K562 (cell line): ENCODE results near the gene TF. TPM values are rescaled to one million over a fixed set of nuclear protein-coding genes. Genes with fewer than 3 reads are reported as not detected.
"Not testable (repeated sequence)": the region's sequence is repeated elsewhere in the genome, so short reads cannot be mapped to it uniquely, and the experiment has no call there.

ENCODE experiments used
- ATAC-seq: fragments of 200-7000 bp; cut with Tn5 transposase; 3 replicates; pipeline ENCODE4 v1.9.1; 2020; ENCODE audit warnings: moderate library complexity
- BruUV-seq: library from RNA; stranded (reverse); fragments of 400-500 nt; replicated peaks from 2 replicates; lab custom pipeline; 2021; lab: Mats Ljungman, UMichigan
- CTCF ChIA-PET: fragments of 300-600 bp; formaldehyde crosslinking; extraction: SDS; loops from one replicate; lab custom pipeline; 2021; ENCODE audit warnings: low intra/inter-chr PET ratio; lab: Yijun Ruan, JAX
- POLR2A ChIA-PET: fragments of 300-600, 350-650 bp; sonication (Branson Sonifier 250); formaldehyde crosslinking; extraction: SDS; loops from one replicate; lab custom pipeline; 2021; ENCODE audit warnings: antibody characterized with exemption, inconsistent platforms; lab: Yijun Ruan, JAX
- DNase-seq, 4 experiments: peaks; one replicate each; pipeline versions ENCODE4 v3.0.0 to v3.0.0-alpha.2; 2011 to 2018; ENCODE audit warnings: low spot score in 3 of 4, mixed read lengths in 3 of 4; ENCODE audit errors: extremely low read depth in 1 of 4
- FAIRE-seq: peaks from 2 replicates; lab custom pipeline; 2011; peaks lifted over from hg19 to GRCh38; lab: Jason Lieb, UNC
- H2AFZ ChIP-seq: 2 replicates; pipeline ENCODE4 v1.6.0; 2011; ENCODE audit warnings: low read depth, low read length, control low read depth, inconsistent platforms
- H3K27ac ChIP-seq: fragments of 200-600 bp; 3 replicates; pipeline ENCODE4 v1.8.0; 2011; ENCODE audit warnings: low read depth, mild to moderate bottlenecking, control low read depth, inconsistent platforms, low read length, moderate library complexity, mixed read lengths; ENCODE audit errors: extremely low read depth
- H3K27me3 ChIP-seq, 2 experiments: fragments of 300-600 bp in 1 of 2; 2 replicates in 1 of 2; 3 replicates in 1 of 2; pipeline versions ENCODE4 v1.6.0 to v1.8.0; 2011; ENCODE audit warnings: inconsistent platforms in 2 of 2, low read length in 2 of 2, mild to moderate bottlenecking in 1 of 2, mixed read lengths in 1 of 2, moderate library complexity in 1 of 2; ENCODE audit not compliant: control insufficient read depth in 2 of 2, insufficient read depth in 2 of 2
- H3K36me3 ChIP-seq: fragments of 300-600 bp; 3 replicates; pipeline ENCODE4 v1.8.0; 2011; ENCODE audit warnings: mild to moderate bottlenecking, low read length, inconsistent platforms; ENCODE audit not compliant: control insufficient read depth, insufficient read depth
- H3K4me1 ChIP-seq, 2 experiments: fragments of 200-600 bp in 1 of 2; replicated peaks in 1 of 2; 2 replicates in 1 of 2; 3 replicates in 1 of 2; pipeline versions ENCODE4 v1.5.1 to v1.8.0; 2011; ENCODE audit warnings: inconsistent platforms in 2 of 2, low read length in 2 of 2, mild to moderate bottlenecking in 1 of 2, mixed read lengths in 1 of 2, moderate library complexity in 1 of 2; ENCODE audit not compliant: control insufficient read depth in 2 of 2, insufficient read depth in 2 of 2
- H3K4me2 ChIP-seq: 2 replicates; pipeline ENCODE4 v1.6.1; 2011; ENCODE audit warnings: low read length, control low read depth, inconsistent platforms, mixed read lengths; ENCODE audit not compliant: insufficient read depth
- H3K4me3 ChIP-seq: fragments of 200-600 bp; sonication (generic), shearing (Covaris generic); 2 replicates; pipeline ENCODE4 v1.5.1; 2016; ENCODE audit warnings: control low read depth, inconsistent platforms
- H3K79me2 ChIP-seq: fragments of 200-600 bp; 3 replicates; pipeline ENCODE4 v1.8.0; 2011; ENCODE audit warnings: low read length, inconsistent platforms; ENCODE audit not compliant: control insufficient read depth, insufficient read depth
- H3K9ac ChIP-seq, 2 experiments: 2 replicates each; pipeline versions ENCODE4 v1.6.0 to v1.6.1; 2011; ENCODE audit warnings: low read depth in 2 of 2, low read length in 2 of 2, control low read depth in 1 of 2, inconsistent platforms in 1 of 2, mild to moderate bottlenecking in 1 of 2, mixed read lengths in 1 of 2; ENCODE audit not compliant: insufficient read depth in 1 of 2
- H3K9me1 ChIP-seq: one replicate; pipeline ENCODE4 v1.6.0; 2011; ENCODE audit warnings: inconsistent platforms, mild to moderate bottlenecking, low read length, moderate library complexity; ENCODE audit not compliant: control insufficient read depth, insufficient read depth
- H3K9me3 ChIP-seq: replicated peaks from 2 replicates; pipeline ENCODE4 v1.5.1; 2011; ENCODE audit warnings: low read depth, low read length, inconsistent platforms; ENCODE audit not compliant: control insufficient read depth, insufficient read depth
- H4K20me1 ChIP-seq: replicated peaks from 2 replicates; pipeline ENCODE4 v1.6.1; 2011; ENCODE audit warnings: low read length, inconsistent platforms, mixed read lengths; ENCODE audit not compliant: control insufficient read depth, insufficient read depth
- C11orf30 ChIP-seq: fragments of 450-650 bp; IDR thresholded peaks from 2 replicates; pipeline ENCODE4 v1.6.1; 2016; ENCODE audit warnings: low read depth, mild to moderate bottlenecking
- HDGF ChIP-seq: fragments of 450-650 bp; IDR thresholded peaks from 2 replicates; pipeline ENCODE4 v1.6.1; 2016
- NFYB ChIP-seq: IDR thresholded peaks from 2 replicates; pipeline ENCODE4 v1.6.1; 2011; ENCODE audit warnings: mild to moderate bottlenecking, moderate library complexity; ENCODE audit not compliant: insufficient read length; ENCODE audit errors: extremely low read depth
- POLR2AphosphoS5 ChIP-seq: IDR thresholded peaks from 2 replicates; pipeline ENCODE4 v1.6.1; 2011; ENCODE audit warnings: mild to moderate bottlenecking, low read depth, low read length, moderate library complexity; ENCODE audit not compliant: control insufficient read depth, insufficient read depth
- RBM22 ChIP-seq: fragments of 200-400 bp; formaldehyde crosslinking; IDR thresholded peaks from 2 replicates; pipeline ENCODE4 v1.6.1; 2018; ENCODE audit warnings: low read length, low read depth; ENCODE audit not compliant: poor library complexity, severe bottlenecking
- RBM25 ChIP-seq: fragments of 200-400 bp; formaldehyde crosslinking; IDR thresholded peaks from 2 replicates; pipeline ENCODE4 v1.6.1; 2018; ENCODE audit warnings: low read length, low read depth, moderate library complexity; ENCODE audit not compliant: severe bottlenecking
- RNF2 ChIP-seq: sonication (generic); IDR thresholded peaks from 2 replicates; pipeline ENCODE4 v1.6.1; 2016
- TAF7 ChIP-seq: fragments of 450-650 bp; IDR thresholded peaks from 2 replicates; pipeline ENCODE4 v1.6.1; 2016; ENCODE audit warnings: missing genetic modification characterization, missing compliant biosample characterization
- TCF3 ChIP-seq: sonication (generic); formaldehyde crosslinking; IDR thresholded peaks from 2 replicates; pipeline ENCODE4 v1.4.0; 2020; ENCODE audit warnings: mild to moderate bottlenecking, missing genetic modification reagents
- ZFP36 ChIP-seq: fragments of 150-350 bp; IDR thresholded peaks from 2 replicates; pipeline ENCODE4 v1.6.1; 2018; ENCODE audit warnings: low read length, low read depth; ENCODE audit not compliant: partially characterized antibody
- ZNF140 ChIP-seq: fragments of 250-450 bp; sonication (Bioruptor Pico); IDR thresholded peaks from 2 replicates; pipeline ENCODE4 v1.8.0; 2021; ENCODE audit warnings: moderate library complexity, mild to moderate bottlenecking, inconsistent platforms
- WGBS: fragments of 100-300 bp; shearing (Covaris generic); methylation state at CpG from one replicate; pipeline ENCODE4 v1.1.6; 2016; ENCODE audit warnings: low coverage, mixed read lengths; ENCODE audit not compliant: insufficient coverage; ENCODE audit errors: missing lambda C conversion rate; 5-methylcytosine and 5-hydroxymethylcytosine counted together
- in situ Hi-C: fragments of 300-500 bp; cut with MboI; formaldehyde crosslinking; loops from 4 replicates; pipeline ENCODE4 v1.15.0; 2018; ENCODE audit warnings: inconsistent platforms, mixed read lengths
- intact Hi-C: fragments of 100-400 bp; cut with micrococcal nuclease; formaldehyde crosslinking; loops from 2 replicates; pipeline ENCODE4 v1.14.2; 2022
- polyA plus RNA-seq, 8 experiments: library from polyadenylated mRNA; depleted of rRNA in 4 of 8; stranded (reverse) in 5 of 8; unstranded in 3 of 8; fragments of >200 nt; fragmentation: Nextera tagmentation in 2 of 8; fragmentation: Illumina TruSeq in 1 of 8; extraction: Ambion mirVana in 2 of 8; extraction: Trizol in 1 of 8; gene quantifications; 2 replicates each; pipeline versions ENCODE4 v1.2.1 to v1.2.3, GENCODE V29; 2011 to 2014; ENCODE audit warnings: inconsistent platforms in 1 of 8, missing spikeins in 1 of 8
- total RNA-seq, 7 experiments: library from RNA; depleted of rRNA in 6 of 7; stranded (reverse); fragments of >200 nt in 6 of 7; fragmentation: Illumina TruSeq in 2 of 7; extraction: Trizol in 2 of 7; gene quantifications; 2 replicates each; pipeline versions ENCODE4 v1.2.1 to v1.2.3, GENCODE V29; 2011 to 2021; ENCODE audit warnings: low replicate concordance in 1 of 7

The TF gene
- total and polyA plus RNA-seq, 9 of the 15 experiments (the other 6 are each of a cell fraction or from before 2014, with no cell fraction given): 0.09 to 9.2 (median 3.1) TPM

- not testable (repeated sequence) for H3K27ac ChIP-seq, FAIRE-seq, H3K4me2 ChIP-seq, H3K36me3 ChIP-seq, H3K9me1 ChIP-seq, H3K4me3 ChIP-seq, DNase-seq, H4K20me1 ChIP-seq
- WGBS: 21% methylated on average over 5 of the region's 6 CpGs
- TF ChIP-seq NFYB (peak; percentile 72), C11orf30 (peak; percentile 21; the same call in 1 of the 2 replicates), RBM25 (peak; percentile 12)
- TF ChIP-seq, all 486 proteins: peak for 3; not testable (repeated sequence) for 483
- H3K4me1 ChIP-seq, CTCF ChIA-PET, H3K27me3 ChIP-seq, ATAC-seq, H2AFZ ChIP-seq, in situ Hi-C loops, BruUV-seq, H3K79me2 ChIP-seq, H3K9me3 ChIP-seq, intact Hi-C loops, H3K9ac ChIP-seq: not testable (repeated sequence)
- POLR2A ChIA-PET: interaction anchor here (1.2 kb wide), 1 partner anchor 12 kb away, joined by 3 read pairs; no protein-coding TSS in a partner anchor
Measured at GRCh38 chr3:133732231-133732630, 14.0 kb upstream of the TF start.

- Histone ChIP-seq H3K27me3 (no peaks in the 10 kb centered on the region), H3K9me1 (no peaks in the 10 kb centered on the region), H4K20me1 (no peaks in the 10 kb centered on the region), H3K36me3 (no peaks in the 10 kb centered on the region), H3K4me3 (no peak overlapping the region), H3K27ac (no peak overlapping the region), H3K4me1 (no peaks in the 10 kb centered on the region), H3K79me2 (no peaks in the 10 kb centered on the region), H3K9ac (no peak overlapping the region), H3K9me3 (peaks cover 3% of the 10 kb centered on the region; the same call in 1 of the 2 replicates), H3K4me2 (no peak overlapping the region), H2AFZ (no peak overlapping the region)
- ATAC-seq: no peak
- DNase-seq: no peak
- ChIA-PET CTCF (no interaction called here), POLR2A (no interaction called here)
- intact Hi-C loops: no loop called here
- 5% methylated on average over 2 of the region's 4 CpGs for WGBS
- BruUV-seq: no TSS peak
- in situ Hi-C loops: no loop called here
- FAIRE-seq: no peak
- TF ChIP-seq HDGF: no peak
- TF ChIP-seq RBM22: no peak
- no peak for TF ChIP-seq ZFP36
- no peak for TF ChIP-seq TCF3 (CRISPR knock-in tag)
- TF ChIP-seq POLR2AphosphoS5: no peak
- no peak for TF ChIP-seq ZNF140 (CRISPR knock-in tag)
- no peak for TF ChIP-seq TAF7 (tag)
- TF ChIP-seq RNF2: no peak
Measured at GRCh38 chr3:133733226-133733625, 13.0 kb upstream of the TF start.
